MM.1S (cell line): ENCODE measurements around the gene BACH2.

Experiments
- CTCF ChIP-seq: fragments of 300-600 bp; sonication (generic); IDR thresholded peaks from 2 replicates; pipeline ENCODE4 v1.5.1; 2016; ENCODE audit warnings: antibody characterized with exemption, low read length, mixed read lengths
- EZH2 ChIP-seq: fragments of 300-600 bp; sonication (generic); optimal IDR thresholded peaks from 2 replicates; pipeline ENCODE3; 2017; ENCODE audit warnings: low read depth, mild to moderate bottlenecking, antibody characterized with exemption, low read length, mixed read lengths

- TF ChIP-seq CTCF (no peak), EZH2 (no peak)
Measured at GRCh38 chr6:89950879-89951391, 345.7 kb downstream of the BACH2 start.
